Measurements from ENCODE around the gene STON2.
"Not testable (repeated sequence)": the region's sequence is repeated elsewhere in the genome, so short reads cannot be mapped to it uniquely, and the experiment has no call there.

STON2 gene

DNA sequence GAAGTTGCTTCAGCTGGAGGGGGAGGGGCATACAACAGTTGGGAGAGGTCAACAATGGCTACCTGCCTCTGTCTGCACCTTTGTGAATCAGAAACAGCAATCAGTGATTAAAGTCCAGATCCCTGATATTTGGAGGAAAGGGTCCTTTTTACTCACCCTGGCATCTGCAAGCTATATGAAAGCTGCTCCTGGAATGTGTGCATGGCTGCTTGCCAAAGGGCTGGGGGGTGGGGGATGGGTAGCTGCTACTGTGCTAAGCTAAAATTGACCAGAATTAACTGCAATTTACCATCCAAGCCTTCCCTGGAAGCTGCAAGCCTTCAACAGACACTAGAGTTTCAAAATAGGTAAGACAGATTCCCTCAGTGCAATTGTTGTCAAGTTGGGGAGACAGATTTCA is 165.8 kb downstream of the STON2 start:
- DNase-seq (ENCODE audit: insufficient read length, low spot score) (no peak), FAIRE-seq (no peak)

DNA sequence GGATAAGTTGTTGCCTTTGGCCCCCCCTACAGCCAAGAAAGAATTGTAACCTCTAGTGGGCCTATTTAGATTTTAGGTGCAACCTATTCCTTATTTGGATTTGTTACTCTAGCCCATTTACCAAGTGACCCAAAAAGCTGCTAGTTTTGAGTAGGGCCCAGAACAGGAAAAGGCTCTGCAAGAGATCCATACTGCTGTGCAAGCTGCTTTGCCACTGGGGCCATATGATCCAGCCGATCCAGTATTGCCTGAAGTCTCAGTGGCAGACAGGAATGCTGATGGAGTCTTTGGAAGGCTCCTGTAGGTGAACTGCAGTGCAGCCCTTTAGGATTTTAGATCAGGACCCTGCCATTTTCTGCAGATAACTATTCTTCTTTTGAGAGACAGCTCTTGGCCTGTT is 166.5 kb downstream of the STON2 start:
- no peak for DNase-seq (ENCODE audit: insufficient read length, low spot score)
- FAIRE-seq: no peak

DNA sequence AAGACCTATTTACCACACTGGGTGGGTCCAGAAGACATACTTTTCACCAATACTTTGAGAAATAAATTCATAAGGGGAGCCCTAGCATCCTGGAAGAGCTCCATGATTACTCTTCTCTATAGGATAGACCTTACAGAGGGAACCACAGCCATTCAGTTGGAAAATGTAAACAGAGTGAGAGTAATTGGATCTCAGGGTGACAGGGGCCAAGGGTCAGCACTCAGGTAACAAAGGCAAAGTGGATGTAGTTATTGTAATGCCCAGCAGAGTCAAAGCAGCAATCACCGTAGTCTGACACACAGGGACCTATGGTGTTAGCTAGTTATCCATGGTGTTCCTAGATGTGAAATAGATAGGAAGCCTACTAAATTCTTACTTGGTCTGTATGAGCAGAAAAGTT is 168.6 kb downstream of the STON2 start:
- DNase-seq (ENCODE audit: insufficient read length, low spot score) (no peak), FAIRE-seq (no peak)

DNA sequence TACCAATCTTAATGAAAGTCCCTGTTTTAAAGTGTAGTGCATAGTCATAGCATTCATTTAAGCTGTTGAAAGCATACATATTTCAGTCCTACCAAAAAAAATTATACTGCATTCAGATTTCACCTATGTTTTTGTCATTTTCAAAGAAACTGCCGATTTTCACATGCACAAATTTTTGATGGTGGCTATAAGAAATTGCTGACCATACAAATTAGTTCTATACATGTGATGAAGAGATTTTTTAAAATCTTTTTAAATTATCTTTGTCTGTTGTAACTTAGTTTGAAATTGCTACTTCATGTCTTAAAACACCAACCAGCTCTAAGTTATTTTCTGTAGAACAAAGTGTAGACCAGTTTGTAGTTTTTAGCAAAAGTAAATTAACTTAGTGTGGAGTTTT is 175.9 kb downstream of the STON2 start:
- FAIRE-seq (no peak), DNase-seq (ENCODE audit: insufficient read length, low spot score) (no peak)

DNA sequence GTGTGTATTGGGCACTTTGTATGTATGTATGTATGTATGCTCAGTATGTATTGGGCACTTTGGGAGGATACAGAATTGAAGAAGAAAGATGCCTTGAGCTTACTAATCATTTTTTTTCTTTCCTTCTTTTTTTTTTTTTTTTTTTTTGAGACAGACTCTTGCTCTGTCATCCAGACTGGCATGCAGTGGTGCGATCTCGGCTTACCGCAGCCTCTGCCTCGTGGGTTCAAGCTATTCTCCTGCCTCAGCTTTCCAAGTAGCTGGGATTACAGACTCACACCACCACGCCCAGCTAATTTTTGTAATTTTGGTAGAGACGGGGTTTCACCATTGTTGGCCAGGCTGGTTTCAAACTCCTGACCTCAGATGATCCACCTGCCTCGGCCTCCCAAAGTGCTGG is 176.3 kb downstream of the STON2 start:
- DNase-seq (ENCODE audit: insufficient read length, low spot score); FAIRE-seq: not testable (repeated sequence)

DNA sequence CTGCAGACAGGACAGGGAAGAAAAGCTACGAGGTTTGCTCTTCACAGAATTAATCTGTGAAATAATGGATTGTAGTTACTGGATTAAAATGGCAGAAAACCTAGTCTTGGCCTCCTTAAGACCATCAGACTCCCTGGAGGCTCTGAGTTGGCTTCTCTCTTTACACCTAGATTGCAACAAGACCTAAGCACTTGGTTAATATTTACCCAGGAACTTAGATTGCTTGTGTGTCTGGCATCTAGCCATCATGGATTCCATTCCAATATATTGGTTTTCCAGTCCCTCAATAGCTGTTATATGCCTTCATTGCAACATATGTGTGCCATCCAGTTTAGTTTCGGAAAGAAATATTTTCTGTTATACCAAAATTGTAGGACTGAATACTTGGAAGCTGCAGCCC is 177.4 kb downstream of the STON2 start:
- DNase-seq (ENCODE audit: insufficient read length, low spot score): no peak

DNA sequence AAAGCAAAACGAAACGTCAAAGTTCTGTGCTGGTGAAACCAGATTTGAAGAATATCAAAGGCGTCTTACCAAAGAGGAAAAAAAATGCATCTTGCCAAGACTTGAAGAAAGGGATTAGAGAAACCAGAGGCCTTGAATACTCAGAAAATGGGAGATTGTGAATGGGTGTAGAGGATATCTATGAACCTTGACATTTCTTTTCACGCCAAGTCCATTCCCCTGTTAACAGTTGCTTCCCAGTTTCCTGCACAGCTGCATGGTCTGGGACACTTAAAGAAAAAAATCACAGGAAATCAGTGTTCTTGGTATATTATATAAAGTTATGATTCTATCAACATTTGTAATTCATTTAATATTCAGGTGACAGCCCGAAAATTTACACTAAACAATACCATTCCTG is 178.0 kb downstream of the STON2 start:
- FAIRE-seq (no peak), DNase-seq (ENCODE audit: insufficient read length, low spot score) (no peak)

More for the DNA sequence above, 177.4 kb downstream of the STON2 start:
- no peak for FAIRE-seq

DNA sequence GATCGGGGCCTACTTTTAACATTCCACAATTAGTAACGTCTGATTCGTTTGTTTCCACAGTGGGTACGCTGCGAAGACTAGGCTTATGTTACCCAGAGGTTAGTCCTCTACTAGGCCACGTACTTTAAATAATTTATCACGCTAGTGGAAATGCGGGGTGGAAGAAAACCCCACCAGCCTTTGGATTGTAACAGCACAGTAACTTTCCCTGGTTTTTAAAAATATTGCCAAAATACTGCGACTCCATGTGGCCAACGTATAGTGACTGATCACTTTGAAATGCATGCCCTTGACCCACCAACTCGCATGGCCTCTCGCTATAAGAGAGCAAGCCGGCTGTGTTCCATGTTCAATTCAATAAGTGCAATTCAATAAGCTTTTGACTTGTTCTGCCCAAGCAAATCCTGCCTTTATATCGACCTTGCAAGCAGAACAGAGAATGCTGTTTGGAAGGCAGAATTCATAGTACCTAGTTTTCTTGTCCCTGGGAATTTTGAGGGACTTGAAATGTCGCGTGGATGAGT is 178.5 kb downstream of the STON2 start:
- peak; percentile 4 for FAIRE-seq
- no peak for DNase-seq (ENCODE audit: insufficient read length, low spot score)

DNA sequence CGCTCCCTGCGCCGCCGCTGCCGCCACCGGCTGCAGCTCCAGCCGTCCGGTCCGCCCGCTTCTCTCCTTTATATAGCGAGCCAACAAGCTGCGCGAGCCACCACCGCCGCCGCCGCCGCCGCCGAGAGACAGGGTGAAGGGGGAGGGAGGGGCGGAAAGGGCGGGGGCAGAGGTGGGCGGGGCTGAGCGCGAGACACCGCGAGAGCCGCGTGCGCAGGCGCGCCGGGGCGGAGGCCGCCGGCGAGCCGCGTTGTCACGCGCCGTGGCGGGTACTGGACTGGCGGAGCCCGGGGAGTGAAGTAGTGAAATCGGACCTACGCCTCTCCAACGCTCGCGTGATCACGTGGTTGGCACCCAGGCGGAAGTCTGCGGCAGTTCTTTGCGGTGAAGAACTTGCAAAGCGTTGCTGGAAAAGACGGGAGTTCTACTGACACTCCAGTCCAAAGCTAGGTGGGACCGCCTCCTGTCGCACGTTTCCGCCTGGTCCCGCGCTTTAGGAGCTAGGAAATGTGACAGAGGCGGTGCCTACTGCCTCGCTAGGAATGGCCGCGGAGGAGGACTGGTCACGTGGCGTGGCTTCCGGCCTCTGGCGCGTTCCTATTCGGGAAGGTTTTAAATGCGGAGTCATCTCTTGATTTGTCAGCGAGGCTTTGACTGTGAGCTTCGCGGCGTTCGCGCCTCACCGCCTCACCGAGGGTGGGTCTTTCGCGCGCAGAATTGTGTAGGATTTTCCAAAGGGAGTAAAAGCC is 179.1 kb downstream of the STON2 start, which contains the start of gene GTF2A1:
GTF2A1 (minus strand) TSS at position 130 of the 749 bp plus-strand sequence. CDS start 441 bp downstream, outside the sequence.
- FAIRE-seq (peak; percentile 95), DNase-seq (ENCODE audit: insufficient read length, low spot score) (peak; percentile 90)

DNA sequence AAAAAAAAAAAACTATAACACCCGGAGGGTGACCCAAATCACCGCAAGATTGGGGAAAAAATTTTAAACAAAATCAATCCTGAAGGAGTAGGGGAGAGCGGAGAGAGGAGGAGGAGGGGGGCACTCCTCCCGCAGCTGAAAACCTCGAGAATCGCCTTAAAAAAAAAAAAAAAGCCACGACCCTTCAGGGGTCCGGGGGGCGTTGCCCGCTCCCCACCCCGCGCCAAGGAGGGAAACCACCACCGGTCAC is 179.6 kb downstream of the STON2 start:
- no peak for DNase-seq (ENCODE audit: insufficient read length, low spot score)
- FAIRE-seq: no peak

DNA sequence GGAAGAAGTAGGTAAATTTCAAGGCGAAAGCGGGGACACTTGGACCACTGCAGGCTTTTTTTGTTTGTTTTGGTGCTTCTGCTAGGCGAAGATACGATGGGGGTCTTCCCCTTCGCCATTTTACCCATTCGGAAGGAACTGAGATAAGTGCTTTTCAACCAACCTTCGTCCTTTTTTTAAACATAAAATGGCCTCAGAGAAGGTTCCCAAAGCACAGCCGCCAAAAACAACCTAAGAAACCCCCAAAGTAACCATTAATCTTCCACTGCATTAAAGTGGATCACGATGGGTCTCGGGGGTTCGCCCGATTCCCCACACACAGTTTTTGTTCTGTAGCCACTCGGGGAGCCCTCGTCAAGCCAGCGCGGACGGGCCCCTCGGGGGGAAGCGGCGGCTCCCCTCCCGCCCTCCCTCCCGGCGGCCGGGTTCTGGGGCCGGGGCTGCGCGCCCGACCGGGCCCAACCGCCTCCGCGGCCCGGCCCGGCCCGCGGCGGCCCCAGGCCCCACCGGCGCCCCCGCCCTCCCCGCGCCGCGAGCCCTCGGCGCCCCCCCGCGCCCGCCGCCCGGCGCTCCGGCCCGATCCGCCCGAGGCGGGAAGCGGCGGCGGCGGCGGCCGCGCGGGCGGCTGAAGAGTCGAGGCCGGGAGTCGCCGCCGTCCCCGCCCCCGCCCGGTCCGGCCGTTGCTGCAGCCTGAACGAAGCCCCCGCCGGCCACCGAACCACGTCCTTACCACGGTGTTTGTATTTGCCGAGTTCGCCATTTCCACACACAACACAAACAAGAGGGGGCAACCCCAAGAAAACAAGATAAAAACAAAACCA is 180.2 kb downstream of the STON2 start:
- DNase-seq (ENCODE audit: insufficient read length, low spot score) (no peak), FAIRE-seq (no peak)

DNA sequence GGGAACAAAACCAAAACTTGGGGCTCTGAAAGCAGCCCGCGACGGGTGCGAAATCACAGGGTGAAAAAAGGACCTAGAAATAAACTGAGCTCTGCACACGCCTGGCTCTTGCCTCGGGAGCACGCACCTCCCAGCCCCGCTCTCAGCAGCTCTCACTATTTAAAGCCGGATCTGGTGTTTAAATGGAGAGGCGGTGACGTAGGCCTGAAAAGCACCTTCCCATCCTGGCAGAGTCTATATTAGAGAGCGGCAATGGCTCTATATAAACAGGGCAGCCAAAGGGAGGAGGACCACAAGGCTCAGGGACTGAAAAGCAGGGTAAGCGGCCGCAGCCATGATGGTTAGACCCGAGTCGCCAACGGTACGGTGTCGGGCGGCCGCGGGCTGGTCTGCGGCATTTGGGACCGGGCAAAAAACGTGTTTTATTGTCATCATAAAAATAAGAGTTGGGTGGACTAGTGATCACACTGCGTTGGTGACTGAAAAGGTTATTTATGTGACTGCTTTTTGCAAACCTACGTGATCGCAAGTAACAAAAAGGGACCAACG is 180.8 kb downstream of the STON2 start:
- FAIRE-seq (peak; percentile 86), DNase-seq (ENCODE audit: insufficient read length, low spot score) (peak; percentile 86)

DNA sequence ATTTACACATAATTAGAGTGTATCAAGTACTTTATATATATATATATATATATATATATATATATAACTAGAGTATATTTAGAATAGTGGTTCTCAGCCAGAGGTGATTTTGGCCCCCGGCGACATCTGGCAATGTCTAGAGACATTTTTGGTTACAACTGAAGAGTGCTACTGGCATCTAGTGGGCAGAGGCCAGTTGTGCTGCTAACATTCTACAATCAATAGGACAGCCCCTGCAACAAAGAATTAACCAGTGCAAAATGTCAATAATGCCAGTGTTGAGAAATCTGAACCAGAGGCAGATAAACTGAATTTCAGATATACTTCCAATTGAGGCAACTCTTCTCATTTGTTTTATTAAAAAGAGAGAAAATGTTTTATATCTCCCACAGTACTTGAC is 188.3 kb downstream of the STON2 start:
- DNase-seq (ENCODE audit: insufficient read length, low spot score): no peak
- no peak for FAIRE-seq
